ENCODE measurements around the gene ZNF462.

ZNF462 gene

DNA sequence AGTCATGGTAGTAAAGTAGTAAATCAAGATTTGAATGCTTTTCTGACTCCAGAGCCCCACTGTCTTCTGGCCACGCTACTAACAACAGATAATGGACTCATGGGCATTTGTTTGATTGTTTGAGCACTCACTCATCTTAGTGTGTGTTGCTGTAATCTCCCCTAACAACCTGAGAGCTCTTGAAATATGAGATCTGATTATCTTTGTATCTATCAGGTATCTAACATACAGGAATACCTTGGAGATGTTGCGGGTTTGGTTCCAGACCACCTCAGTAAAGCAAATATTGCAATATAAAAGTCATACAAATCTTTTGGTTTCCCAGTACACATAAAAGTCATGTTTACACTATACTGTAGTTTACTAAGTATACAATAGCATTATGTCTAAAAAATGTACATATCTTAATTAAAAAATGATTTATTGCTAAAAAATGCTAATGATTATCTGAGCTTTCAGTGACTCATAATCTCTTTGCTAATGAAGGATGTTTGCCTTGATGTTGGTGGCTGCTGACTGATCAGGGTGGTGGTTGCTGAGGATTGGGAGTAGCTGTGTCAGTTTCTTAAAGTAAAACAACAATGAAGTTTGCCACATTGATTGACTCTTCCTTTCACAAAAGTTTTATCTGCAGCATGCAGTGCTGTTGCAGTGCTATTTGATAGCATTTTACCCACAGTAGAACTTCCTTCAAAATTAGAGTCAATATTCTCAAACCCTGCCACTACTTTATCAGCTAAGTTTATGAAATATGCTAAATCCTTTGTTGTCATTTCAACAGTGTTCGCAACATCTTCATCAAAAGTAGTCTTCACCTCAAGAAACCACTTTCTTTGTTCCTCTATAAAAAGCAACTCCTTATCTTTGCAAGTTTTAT lies 92.2 kb downstream of the ZNF462 start:
- Histone ChIP-seq H4K20me1 (ENCODE audit: insufficient read depth, low read length, poor library complexity, severe bottlenecking) (no peaks in the 10 kb centered on the region), H2AFZ (ENCODE audit: low read length) (no peak overlapping the region), H3K79me2 (ENCODE audit: insufficient read depth, low read length) (no peaks in the 10 kb centered on the region), H3F3A (ENCODE audit: low read depth) (no peaks in the 10 kb centered on the region), H3K9me2 (replicated peaks; ENCODE audit: low read depth, low read length) (no peaks in the 10 kb centered on the region), H3K36me3 (ENCODE audit: insufficient read depth, low read length) (no peaks in the 10 kb centered on the region), H3K9me3 (ENCODE audit: insufficient read depth, low read depth, low read length) (no peaks in the 10 kb centered on the region), H3K4me1 (ENCODE audit: insufficient read depth, low read length, poor library complexity, severe bottlenecking) (no peaks in the 10 kb centered on the region), H3K4me3 (ENCODE audit: low read length, poor library complexity, severe bottlenecking) (no peak overlapping the region), H3K9ac (ENCODE audit: low read depth, low read length, poor library complexity, severe bottlenecking) (no peak overlapping the region), H3K4me2 (ENCODE audit: low read depth, low read length, poor library complexity, severe bottlenecking) (no peak overlapping the region), H3K27me3 (ENCODE audit: insufficient read depth, low read length, poor library complexity, severe bottlenecking) (no peaks in the 10 kb centered on the region)
- TF ChIP-seq EZH2phosphoT487 (IDR thresholded peaks at IDR 0.05; ENCODE audit: borderline replicate concordance): no peak
- TF ChIP-seq, protein P1, sequence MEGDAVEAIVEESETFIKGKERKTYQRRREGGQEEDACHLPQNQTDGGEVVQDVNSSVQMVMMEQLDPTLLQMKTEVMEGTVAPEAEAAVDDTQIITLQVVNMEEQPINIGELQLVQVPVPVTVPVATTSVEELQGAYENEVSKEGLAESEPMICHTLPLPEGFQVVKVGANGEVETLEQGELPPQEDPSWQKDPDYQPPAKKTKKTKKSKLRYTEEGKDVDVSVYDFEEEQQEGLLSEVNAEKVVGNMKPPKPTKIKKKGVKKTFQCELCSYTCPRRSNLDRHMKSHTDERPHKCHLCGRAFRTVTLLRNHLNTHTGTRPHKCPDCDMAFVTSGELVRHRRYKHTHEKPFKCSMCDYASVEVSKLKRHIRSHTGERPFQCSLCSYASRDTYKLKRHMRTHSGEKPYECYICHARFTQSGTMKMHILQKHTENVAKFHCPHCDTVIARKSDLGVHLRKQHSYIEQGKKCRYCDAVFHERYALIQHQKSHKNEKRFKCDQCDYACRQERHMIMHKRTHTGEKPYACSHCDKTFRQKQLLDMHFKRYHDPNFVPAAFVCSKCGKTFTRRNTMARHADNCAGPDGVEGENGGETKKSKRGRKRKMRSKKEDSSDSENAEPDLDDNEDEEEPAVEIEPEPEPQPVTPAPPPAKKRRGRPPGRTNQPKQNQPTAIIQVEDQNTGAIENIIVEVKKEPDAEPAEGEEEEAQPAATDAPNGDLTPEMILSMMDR (conservative IDR thresholded peaks at IDR 0.05; ENCODE audit: low read length): no peak

DNA sequence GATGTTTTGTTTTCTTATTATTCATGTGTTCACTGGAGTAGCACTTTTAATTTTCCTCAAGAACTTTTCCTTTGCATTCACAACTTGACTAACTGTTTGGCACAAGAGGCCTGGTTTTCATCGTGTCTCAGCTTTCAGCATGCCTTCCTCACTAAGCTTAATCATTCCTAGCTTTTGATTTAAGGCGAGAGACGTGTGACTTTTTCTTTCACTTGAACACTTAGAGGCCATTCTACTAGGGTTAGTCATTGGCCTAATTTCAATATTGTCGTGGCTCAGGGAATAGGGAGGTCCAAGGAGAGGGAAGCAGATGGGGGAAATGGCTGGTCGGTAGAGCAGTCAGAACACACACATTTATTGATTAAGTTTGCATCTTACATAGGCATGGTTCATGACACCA lies 94.0 kb downstream of the ZNF462 start:
- H3K9ac ChIP-seq (ENCODE audit: low read depth, low read length, poor library complexity, severe bottlenecking): no peak overlapping the region
- no peaks in the 10 kb centered on the region for H3K27me3 ChIP-seq (ENCODE audit: insufficient read depth, low read length, poor library complexity, severe bottlenecking)
- H3K9me2 ChIP-seq (replicated peaks; ENCODE audit: low read depth, low read length): no peaks in the 10 kb centered on the region
- no peaks in the 10 kb centered on the region for H3K4me1 ChIP-seq (ENCODE audit: insufficient read depth, low read length, poor library complexity, severe bottlenecking)
- no peak for TF ChIP-seq EZH2phosphoT487 (IDR thresholded peaks at IDR 0.05; ENCODE audit: borderline replicate concordance)
- TF ChIP-seq, protein P1 (conservative IDR thresholded peaks at IDR 0.05; ENCODE audit: low read length): no peak
- no peak overlapping the region for H3K4me2 ChIP-seq (ENCODE audit: low read depth, low read length, poor library complexity, severe bottlenecking)
- H4K20me1 ChIP-seq (ENCODE audit: insufficient read depth, low read length, poor library complexity, severe bottlenecking): no peaks in the 10 kb centered on the region
- no peaks in the 10 kb centered on the region for H3K79me2 ChIP-seq (ENCODE audit: insufficient read depth, low read length)
- H2AFZ ChIP-seq (ENCODE audit: low read length): no peak overlapping the region
- no peaks in the 10 kb centered on the region for H3K36me3 ChIP-seq (ENCODE audit: insufficient read depth, low read length)
- H3F3A ChIP-seq (ENCODE audit: low read depth): no peaks in the 10 kb centered on the region
- no peaks in the 10 kb centered on the region for H3K9me3 ChIP-seq (ENCODE audit: insufficient read depth, low read depth, low read length)
- H3K4me3 ChIP-seq (ENCODE audit: low read length, poor library complexity, severe bottlenecking): no peak overlapping the region

DNA sequence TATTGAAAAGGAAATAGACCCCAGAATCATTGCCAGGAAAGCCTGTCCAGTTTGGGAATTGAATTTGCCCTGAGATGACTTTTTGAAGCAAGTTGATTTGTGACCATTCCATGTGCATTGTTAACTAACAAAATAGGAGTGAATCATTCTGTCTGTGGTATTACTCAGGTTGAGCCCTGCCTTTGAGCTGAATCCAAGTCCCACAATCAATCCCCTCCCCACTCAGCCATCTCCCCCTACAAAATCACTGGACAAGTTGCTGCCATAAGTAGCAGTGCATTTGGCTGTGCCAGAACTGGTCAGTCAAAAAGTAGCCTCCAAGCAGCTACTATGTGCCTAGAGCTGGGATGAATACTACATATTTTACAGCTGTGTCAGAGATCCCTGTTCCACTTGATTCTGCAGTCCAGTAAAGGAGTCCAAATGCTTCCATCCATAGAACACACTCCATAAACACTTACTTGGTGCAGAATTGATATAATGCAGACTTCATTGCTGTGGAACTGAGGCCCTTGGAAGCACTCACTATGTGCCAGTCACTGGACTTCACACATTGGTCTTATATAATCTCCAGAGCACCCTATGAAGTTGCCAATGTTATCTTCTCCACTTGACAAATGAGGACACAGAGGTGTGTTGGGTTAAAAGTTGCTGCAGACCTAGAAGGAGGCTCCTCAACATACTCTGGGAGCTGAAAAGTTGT lies 96.1 kb downstream of the ZNF462 start:
- Histone ChIP-seq H2AFZ (ENCODE audit: low read length) (no peak overlapping the region), H3K36me3 (ENCODE audit: insufficient read depth, low read length) (no peaks in the 10 kb centered on the region), H3K27me3 (ENCODE audit: insufficient read depth, low read length, poor library complexity, severe bottlenecking) (no peaks in the 10 kb centered on the region), H3K4me3 (ENCODE audit: low read length, poor library complexity, severe bottlenecking) (no peak overlapping the region), H3K4me1 (ENCODE audit: insufficient read depth, low read length, poor library complexity, severe bottlenecking) (no peaks in the 10 kb centered on the region), H4K20me1 (ENCODE audit: insufficient read depth, low read length, poor library complexity, severe bottlenecking) (no peaks in the 10 kb centered on the region), H3K4me2 (ENCODE audit: low read depth, low read length, poor library complexity, severe bottlenecking) (no peak overlapping the region), H3K79me2 (ENCODE audit: insufficient read depth, low read length) (no peaks in the 10 kb centered on the region), H3K9ac (ENCODE audit: low read depth, low read length, poor library complexity, severe bottlenecking) (no peak overlapping the region), H3K9me3 (ENCODE audit: insufficient read depth, low read depth, low read length) (no peaks in the 10 kb centered on the region), H3F3A (ENCODE audit: low read depth) (no peaks in the 10 kb centered on the region), H3K9me2 (replicated peaks; ENCODE audit: low read depth, low read length) (no peaks in the 10 kb centered on the region)
- no peak for TF ChIP-seq EZH2phosphoT487 (IDR thresholded peaks at IDR 0.05; ENCODE audit: borderline replicate concordance)
- TF ChIP-seq, protein P1 (conservative IDR thresholded peaks at IDR 0.05; ENCODE audit: low read length): no peak

Measured in Loucy (cell line).